H1 (cell line): ENCODE data around the gene CARM1. TPM values are rescaled to one million over a fixed set of nuclear protein-coding genes. Genes with fewer than 3 reads are reported as not detected.

ENCODE experiments used
- CTCF ChIA-PET: fragments of 300-600 bp; sonication (Branson Sonifier 250); formaldehyde crosslinking; loops from one replicate; lab custom pipeline; 2021; ENCODE audit not compliant: partially characterized antibody; lab: Charles Lee
- POLR2A ChIA-PET: fragments of 300-600 bp; sonication (Branson Sonifier 250); formaldehyde crosslinking; loops from one replicate; lab custom pipeline; 2021; ENCODE audit warnings: inconsistent platforms; ENCODE audit not compliant: partially characterized antibody; lab: Charles Lee
- DNase-seq, 2 experiments: peaks; one replicate each; pipeline versions ENCODE4 v3.0.0 to v3.0.0-alpha.2; 2010 to 2022; ENCODE audit warnings: low spot score in 2 of 2, low read depth in 1 of 2, mixed read lengths in 1 of 2
- FAIRE-seq: peaks from 2 replicates; lab custom pipeline; 2011; peaks lifted over from hg19 to GRCh38; lab: Jason Lieb, UNC
- H2AFZ ChIP-seq: 2 replicates; pipeline ENCODE4 v1.8.1; 2012; ENCODE audit warnings: low read length, inconsistent platforms
- H2AK5ac ChIP-seq: 2 replicates; pipeline ENCODE4 v1.6.1; 2013; ENCODE audit warnings: low read depth, low read length
- H2BK120ac ChIP-seq: replicated peaks from 2 replicates; pipeline ENCODE3; 2013; ENCODE audit warnings: low read depth, low read length, inconsistent platforms
- H2BK12ac ChIP-seq: 2 replicates; pipeline ENCODE4 v1.6.1; 2013; ENCODE audit warnings: low read depth, low read length
- H2BK15ac ChIP-seq: 2 replicates; pipeline ENCODE4 v1.6.1; 2013; ENCODE audit warnings: low read length
- H2BK20ac ChIP-seq: 2 replicates; pipeline ENCODE4 v1.6.1; 2013; ENCODE audit warnings: low read length
- H2BK5ac ChIP-seq: 2 replicates; pipeline ENCODE4 v1.6.1; 2013; ENCODE audit warnings: low read depth, low read length
- H3K14ac ChIP-seq: 2 replicates; pipeline ENCODE4 v1.6.1; 2013; ENCODE audit warnings: inconsistent platforms; ENCODE audit not compliant: insufficient read length
- H3K18ac ChIP-seq: 2 replicates; pipeline ENCODE4 v1.6.1; 2013; ENCODE audit warnings: low read length; ENCODE audit errors: extremely low read depth
- H3K23ac ChIP-seq: 2 replicates; pipeline ENCODE4 v1.6.1; 2013; ENCODE audit warnings: inconsistent platforms; ENCODE audit not compliant: insufficient read length
- H3K23me2 ChIP-seq: 2 replicates; pipeline ENCODE4 v1.6.1; 2013; ENCODE audit warnings: low read depth, low read length
- H3K27ac ChIP-seq: 2 replicates; pipeline ENCODE4 v1.6.1; 2011; ENCODE audit warnings: low read depth, low read length, inconsistent platforms
- H3K27me3 ChIP-seq, 4 experiments: replicated peaks in 1 of 4; 1 replicate in 1 of 4; 2 replicates in 3 of 4; pipeline versions ENCODE4 v1.6.1 to v1.8.1; 2011 to 2013; ENCODE audit warnings: low read length in 3 of 4, mild to moderate bottlenecking in 3 of 4, inconsistent platforms in 2 of 4, mixed read lengths in 2 of 4, moderate library complexity in 1 of 4; ENCODE audit not compliant: control insufficient read depth in 3 of 4, insufficient read depth in 3 of 4; ENCODE audit errors: extremely low read depth in 1 of 4
- H3K36me3 ChIP-seq, 4 experiments: 2 replicates each; pipeline versions ENCODE4 v1.6.1 to v1.8.1; 2011 to 2013; ENCODE audit warnings: mild to moderate bottlenecking in 4 of 4, low read length in 3 of 4, moderate library complexity in 2 of 4, control low read depth in 1 of 4, inconsistent platforms in 1 of 4; ENCODE audit not compliant: insufficient read depth in 4 of 4, control insufficient read depth in 2 of 4
- H3K4ac ChIP-seq: replicated peaks from 2 replicates; pipeline ENCODE3; 2013; ENCODE audit warnings: low read length, low read depth, mixed read lengths, inconsistent platforms; ENCODE audit not compliant: insufficient read length
- H3K4me1 ChIP-seq, 4 experiments: replicated peaks in 1 of 4; 1 replicate in 1 of 4; 2 replicates in 3 of 4; pipeline versions ENCODE4 v1.6.1 to v1.8.1; 2011 to 2013; ENCODE audit warnings: low read length in 3 of 4, inconsistent platforms in 2 of 4, mixed read lengths in 1 of 4; ENCODE audit not compliant: insufficient read depth in 4 of 4, control insufficient read depth in 3 of 4
- H3K4me2 ChIP-seq, 2 experiments: 2 replicates each; pipeline versions ENCODE4 v1.6.1 to v1.8.1; 2011 to 2013; ENCODE audit warnings: low read depth in 2 of 2, low read length in 2 of 2, control low read depth in 1 of 2, inconsistent platforms in 1 of 2, mild to moderate bottlenecking in 1 of 2; ENCODE audit not compliant: insufficient read depth in 1 of 2
- H3K4me3 ChIP-seq, 4 experiments: fragments of 200-600, 300-600 bp in 1 of 4; sonication (generic), shearing (Covaris generic), sonication (Bioruptor Twin) in 1 of 4; 2 replicates each; pipeline versions ENCODE4 v1.5.1 to v1.8.1; 2011 to 2016; ENCODE audit warnings: low read length in 4 of 4, low read depth in 3 of 4, control low read depth in 2 of 4, inconsistent platforms in 2 of 4, mild to moderate bottlenecking in 2 of 4, mixed read lengths in 1 of 4, moderate library complexity in 1 of 4; ENCODE audit not compliant: insufficient read depth in 2 of 4; ENCODE audit errors: extremely low read depth in 1 of 4
- H3K56ac ChIP-seq: replicated peaks from 2 replicates; pipeline ENCODE3; 2013; ENCODE audit warnings: low read depth, mild to moderate bottlenecking, mixed read lengths, low read length, inconsistent platforms; ENCODE audit not compliant: insufficient read length
- H3K79me1 ChIP-seq: 2 replicates; pipeline ENCODE4 v1.6.1; 2013; ENCODE audit warnings: low read depth, low read length, control low read depth
- H3K79me2 ChIP-seq, 2 experiments: 2 replicates each; pipeline versions ENCODE4 v1.6.1 to v1.8.1; 2012 to 2013; ENCODE audit warnings: low read length in 2 of 2, mild to moderate bottlenecking in 2 of 2, inconsistent platforms in 1 of 2; ENCODE audit not compliant: insufficient read depth in 2 of 2, control insufficient read depth in 1 of 2
- H3K9ac ChIP-seq, 4 experiments: replicated peaks in 1 of 4; 1 replicate in 1 of 4; 2 replicates in 3 of 4; pipeline versions ENCODE4 v1.6.1 to v1.8.1; 2011 to 2013; ENCODE audit warnings: low read depth in 3 of 4, low read length in 3 of 4, control low read depth in 2 of 4, mild to moderate bottlenecking in 2 of 4, moderate library complexity in 2 of 4, inconsistent platforms in 1 of 4; ENCODE audit errors: extremely low read depth in 1 of 4
- H3K9me3 ChIP-seq, 2 experiments: 2 replicates each; pipeline versions ENCODE4 v1.6.1 to v1.8.1; 2012 to 2013; ENCODE audit warnings: mild to moderate bottlenecking in 2 of 2, moderate library complexity in 2 of 2, control low read depth in 1 of 2, inconsistent platforms in 1 of 2, low read depth in 1 of 2, low read length in 1 of 2, mixed read lengths in 1 of 2; ENCODE audit not compliant: insufficient read depth in 2 of 2
- H4K20me1 ChIP-seq, 2 experiments: replicated peaks in 1 of 2; 2 replicates each; pipeline versions ENCODE3 to v1.8.1; 2011 to 2013; ENCODE audit warnings: inconsistent platforms in 2 of 2, low read length in 2 of 2, mild to moderate bottlenecking in 1 of 2; ENCODE audit not compliant: insufficient read depth in 2 of 2, control insufficient read depth in 1 of 2
- H4K5ac ChIP-seq: 2 replicates; pipeline ENCODE4 v1.6.1; 2013; ENCODE audit warnings: low read length, low read depth, mixed read lengths, inconsistent platforms; ENCODE audit not compliant: insufficient read length
- H4K8ac ChIP-seq: 2 replicates; pipeline ENCODE4 v1.8.0; 2013; ENCODE audit warnings: mild to moderate bottlenecking, moderate library complexity, low read length, inconsistent platforms; ENCODE audit not compliant: insufficient read depth; ENCODE audit errors: extremely low read depth
- H4K91ac ChIP-seq: replicated peaks from 2 replicates; pipeline ENCODE3; 2013; ENCODE audit warnings: low read length, mixed read lengths, inconsistent platforms; ENCODE audit not compliant: insufficient read length
- CHD1 ChIP-seq: IDR thresholded peaks from 2 replicates; pipeline ENCODE4 v1.6.1; 2012; ENCODE audit warnings: low read depth, low read length, improper control_type of control experiment
- CREB1 ChIP-seq: IDR thresholded peaks from 2 replicates; pipeline ENCODE4 v1.6.1; 2012; ENCODE audit warnings: inconsistent platforms
- EGR1 ChIP-seq: IDR thresholded peaks from 2 replicates; pipeline ENCODE4 v1.6.1; 2011; ENCODE audit warnings: low read depth, low read length, borderline replicate concordance
- GABPA ChIP-seq: IDR thresholded peaks from 2 replicates; pipeline ENCODE4 v1.6.1; 2011; ENCODE audit warnings: mild to moderate bottlenecking, low read length, moderate library complexity, borderline replicate concordance; ENCODE audit not compliant: insufficient read depth
- HDAC6 ChIP-seq: IDR thresholded peaks from one replicate; pipeline ENCODE4 v1.7.1; 2012; ENCODE audit warnings: low read depth, mild to moderate bottlenecking, inconsistent platforms, low read length, moderate library complexity
- NANOG ChIP-seq: IDR thresholded peaks from 2 replicates; pipeline ENCODE4 v1.6.1; 2011; ENCODE audit warnings: low read length, low read depth, mild to moderate bottlenecking, inconsistent platforms; ENCODE audit not compliant: insufficient read depth, poor library complexity, severe bottlenecking
- POLR2AphosphoS5 ChIP-seq: IDR thresholded peaks from 2 replicates; pipeline ENCODE4 v1.6.1; 2011; ENCODE audit warnings: low read depth, low read length
- RNF2 ChIP-seq: fragments of 200-900, 300-1000 bp; sonication (generic); IDR thresholded peaks from 2 replicates; pipeline ENCODE4 v1.7.1; 2016; ENCODE audit warnings: borderline replicate concordance, low read depth, mild to moderate bottlenecking, antibody characterized with exemption, low read length; ENCODE audit not compliant: poor library complexity, severe bottlenecking; ENCODE audit errors: missing control alignments
- SP1 ChIP-seq: IDR thresholded peaks from 2 replicates; pipeline ENCODE4 v1.6.1; 2011; ENCODE audit warnings: low read depth, low read length
- SP4 ChIP-seq: IDR thresholded peaks from 2 replicates; pipeline ENCODE4 v1.6.1; 2012; ENCODE audit warnings: low read length, inconsistent platforms
- TBP ChIP-seq: IDR thresholded peaks from 2 replicates; pipeline ENCODE4 v1.6.1; 2011; ENCODE audit warnings: low read depth, low read length, improper control_type of control experiment
- TEAD4 ChIP-seq: IDR thresholded peaks from 2 replicates; pipeline ENCODE4 v1.6.1; 2012; ENCODE audit warnings: low read depth, low read length, inconsistent platforms, mixed read lengths
- WGBS, 2 experiments: shearing (Covaris generic) in 1 of 2; methylation state at CpG; one replicate each; pipeline versions ENCODE4 v1.1.6 to v1.1.7; 2013 to 2015; ENCODE audit warnings: low lambda C conversion rate in 2 of 2, mixed read lengths in 2 of 2, inconsistent platforms in 1 of 2, low coverage in 1 of 2, missing lambda C conversion rate in 1 of 2; ENCODE audit not compliant: insufficient replicate concordance in 2 of 2, insufficient coverage in 1 of 2, insufficient read length in 1 of 2; ENCODE audit errors: extremely low coverage in 1 of 2, missing lambda C conversion rate in 1 of 2; 5-methylcytosine and 5-hydroxymethylcytosine counted together
- polyA plus RNA-seq, 7 experiments: library from polyadenylated mRNA; depleted of rRNA in 3 of 7; stranded (reverse) in 5 of 7; unstranded in 2 of 7; fragments of >200 nt in 5 of 7; fragments of 200-250 nt in 2 of 7; gene quantifications; 1 replicate in 5 of 7; 2 replicates in 1 of 7; 4 replicates in 1 of 7; pipeline versions ENCODE4 v1.2.1 to v1.2.3, GENCODE V29; 2011 to 2013; ENCODE audit warnings: missing spikeins in 2 of 7, mixed read lengths in 2 of 7
- total RNA-seq: library from RNA; stranded (reverse); fragmentation: NEBNext Ultra II Directional; extraction: Animal tissue kit (Norgen Biotek cat#: 25700); gene quantifications from 2 replicates; pipeline ENCODE4 v1.2.1, GENCODE V29; 2021
- TF ChIP-seq, protein P1 (sequence below): IDR thresholded peaks from 2 replicates; pipeline ENCODE4 v1.6.1; 2012; ENCODE audit warnings: inconsistent platforms

The CARM1 gene
- total and polyA plus RNA-seq, 2 of the 8 experiments (the other 6 are each of a cell fraction or from before 2014, with no cell fraction given) = 134 to 164 TPM

DNA sequence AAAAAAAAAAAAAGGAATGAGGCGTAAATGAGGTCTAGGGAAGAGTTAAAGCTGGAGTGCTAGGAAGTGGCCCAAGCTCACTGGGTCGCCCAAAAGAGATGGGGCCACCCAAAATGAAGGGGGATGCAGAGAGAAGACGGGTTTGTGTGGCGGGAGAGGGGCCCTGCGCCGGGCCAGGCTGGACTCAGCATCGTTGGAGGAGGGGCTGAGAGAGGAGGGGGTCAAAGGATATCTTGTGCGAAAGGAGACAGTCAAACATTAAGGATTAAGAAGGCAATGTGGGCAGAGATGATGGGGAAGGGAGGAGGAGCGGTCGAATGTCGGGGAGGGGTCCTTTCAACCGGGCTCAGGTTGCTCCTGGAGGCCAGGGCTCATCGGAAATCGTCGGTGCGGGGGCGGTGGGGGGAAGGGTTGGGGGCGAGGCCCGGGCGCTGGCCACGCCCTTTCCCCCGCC is 825 bp upstream of the CARM1 start:
- Histone ChIP-seq H3K4me2 (peak overlapping the region; percentile 81 to 95), H3K27ac (peak overlapping the region; percentile 86), H3K4me3 (peak overlapping the region; percentile 41 to 59 (median 48); a peak in 6 of 8 replicates), H2BK5ac (peak overlapping the region; percentile 89), H3K14ac (no peak overlapping the region), H4K8ac (peak overlapping the region; percentile 93), H2AFZ (no peak overlapping the region), H3K23ac (no peak overlapping the region), H3K9me3 (no peaks in the 10 kb centered on the region), H3K27me3 (no peaks in the 10 kb centered on the region), H3K79me2 (peaks cover 0 to 34% of the 10 kb centered on the region in 2 experiments; a peak in 3 of 4 replicates), H3K4ac (no peak overlapping the region), H4K91ac (peak overlapping the region; percentile 13), H2AK5ac (no peak overlapping the region; the same call in 1 of the 2 replicates), H3K36me3 (peaks cover 0 to 3% (median 0%) of the 10 kb centered on the region in 4 experiments; a peak in 1 of 8 replicates), H3K56ac (peak overlapping the region; percentile 11), H3K23me2 (peaks cover 8% of the 10 kb centered on the region; the same call in 1 of the 2 replicates), H3K4me1 (peaks cover 0 to 12% (median 2%) of the 10 kb centered on the region in 4 experiments; a peak in 5 of 7 replicates), H3K18ac (peak overlapping the region; percentile 98), H2BK20ac (no peak overlapping the region), H4K20me1 (peaks cover 0 to 1% of the 10 kb centered on the region in 2 experiments), H3K79me1 (peaks cover 3% of the 10 kb centered on the region), H2BK15ac (peak overlapping the region; percentile 95; the same call in 1 of the 2 replicates), H2BK12ac (no peak overlapping the region), H4K5ac (peak overlapping the region; percentile 90), H3K9ac (peak overlapping the region in 3 of 4 experiments; percentile 51 to 71 (median 58); a peak in 6 of 7 replicates), H2BK120ac (no peak overlapping the region)
- POLR2A ChIA-PET = interaction anchor here (0.6 to 2.9 kb wide), 9 partner anchors 9 to 405 kb away, joined by 3 to 21 read pairs (median 3); partner anchors contain the start of gene TMED1
- FAIRE-seq (no peak), DNase-seq (peak in 1 of 2 experiments; percentile 92)
- CTCF ChIA-PET = interaction anchor here (0.6 to 11.3 kb wide), 7 partner anchors 9 to 620 kb away, joined by 3 to 249 read pairs (median 3); partner anchors contain the start of gene C19orf38
- WGBS, 2 experiments = 2% methylated on average over 14 of the region's 22 CpGs; no CpG with 5 or more reads in 1 of the 2 experiments
- TF ChIP-seq NANOG = no peak
- no peak for TF ChIP-seq HDAC6
- no peak for TF ChIP-seq SP4
- TF ChIP-seq EGR1 = peak; percentile 99
- no peak for TF ChIP-seq CHD1
- TF ChIP-seq RNF2 = no peak
- peak; percentile 46; the same call in 1 of the 2 replicates for TF ChIP-seq TBP
- peak; percentile 76 for TF ChIP-seq POLR2AphosphoS5
- TF ChIP-seq GABPA = no peak
- TF ChIP-seq SP1 = 0 out of 2 replicates have a peak, but pooled peaks have one; percentile 9
- TF ChIP-seq CREB1 = no peak
- TF ChIP-seq TEAD4 = no peak
- TF ChIP-seq, protein P1, sequence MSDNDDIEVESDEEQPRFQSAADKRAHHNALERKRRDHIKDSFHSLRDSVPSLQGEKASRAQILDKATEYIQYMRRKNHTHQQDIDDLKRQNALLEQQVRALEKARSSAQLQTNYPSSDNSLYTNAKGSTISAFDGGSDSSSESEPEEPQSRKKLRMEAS = no peak
